ENCODE measurements around the gene PRADC1. TPM values are rescaled to one million over a fixed set of nuclear protein-coding genes. Genes with fewer than 3 reads are reported as not detected.
A peak's percentile ranks its signal among the peaks of the same experiment; 100 is the strongest.

The PRADC1 gene
- total and polyA plus RNA-seq, 9 of the 15 experiments (the other 6 are each of a cell fraction or from before 2014, with no cell fraction given), result 7.3 to 47.4 (median 34.2) TPM

DNA sequence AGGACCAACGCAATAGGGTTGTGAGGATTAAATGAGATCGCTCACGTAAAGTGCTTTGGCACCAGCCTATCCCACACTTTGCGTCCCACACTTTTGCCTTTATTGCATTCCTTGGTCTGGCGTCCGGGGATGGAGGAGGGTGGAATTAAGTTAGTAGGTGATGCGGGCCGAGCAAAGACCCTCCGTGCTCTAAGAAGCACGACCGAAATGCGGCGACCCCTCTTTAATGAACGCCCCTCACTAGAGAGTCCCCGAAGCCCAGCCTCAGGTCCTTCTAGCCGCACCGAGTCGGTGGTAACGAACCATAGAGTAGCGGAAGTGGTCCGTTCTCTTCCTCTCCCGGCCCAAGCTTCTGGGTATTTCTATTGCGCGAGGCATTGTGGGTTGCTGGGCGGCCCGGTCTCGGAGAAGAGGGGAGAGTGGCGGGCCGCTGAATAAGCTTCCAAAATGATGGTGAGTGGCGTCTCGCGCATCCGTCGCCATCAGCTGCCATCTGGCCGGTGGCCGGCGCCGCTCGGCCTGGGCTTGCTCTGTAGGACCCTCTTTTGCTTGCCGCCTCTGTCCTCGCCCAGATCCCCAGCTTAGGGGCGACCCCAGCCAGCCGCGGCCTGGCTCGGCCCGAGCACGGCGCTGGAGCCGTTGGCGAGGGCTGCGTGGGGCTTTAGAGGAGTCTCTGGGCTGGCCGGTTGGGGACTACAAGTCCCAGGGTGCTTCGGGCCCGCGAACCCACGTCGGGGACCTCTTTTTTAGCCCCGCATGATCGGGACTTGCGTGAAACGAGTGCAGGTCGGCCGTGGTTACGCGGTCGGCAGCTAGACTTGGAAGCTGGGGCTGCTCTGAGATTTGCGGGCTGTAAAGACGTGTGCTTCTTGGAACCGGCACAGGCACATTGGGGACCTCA, 1.1 kb upstream of the PRADC1 start, which contains the start of gene CCT7 (continued):
- TF ChIP-seq PCBP2 (IDR thresholded peaks at IDR 0.05; ENCODE audit: low read depth, low read length, poor library complexity, severe bottlenecking), result no peak
- 0 out of 2 replicates have a peak, but pooled peaks have one; percentile 78 for TF ChIP-seq IRF1 (CRISPR knock-in tag; IDR thresholded peaks at IDR 0.05; ENCODE audit: borderline replicate concordance)
- peak in 2 of 3 experiments; percentile 71 to 73 for TF ChIP-seq YY1 (IDR thresholded peaks at IDR 0.05; ENCODE audit: borderline replicate concordance in 1 of 3, control insufficient read depth in 1 of 3, extremely low read depth in 1 of 3, insufficient read depth in 3 of 3, insufficient read length in 1 of 3, insufficient replicate concordance in 2 of 3, low read depth in 1 of 3, low read length in 2 of 3)
- TF ChIP-seq ZNF695 (CRISPR knock-in tag; IDR thresholded peaks at IDR 0.05), result no peak
- TF ChIP-seq, protein P1, sequence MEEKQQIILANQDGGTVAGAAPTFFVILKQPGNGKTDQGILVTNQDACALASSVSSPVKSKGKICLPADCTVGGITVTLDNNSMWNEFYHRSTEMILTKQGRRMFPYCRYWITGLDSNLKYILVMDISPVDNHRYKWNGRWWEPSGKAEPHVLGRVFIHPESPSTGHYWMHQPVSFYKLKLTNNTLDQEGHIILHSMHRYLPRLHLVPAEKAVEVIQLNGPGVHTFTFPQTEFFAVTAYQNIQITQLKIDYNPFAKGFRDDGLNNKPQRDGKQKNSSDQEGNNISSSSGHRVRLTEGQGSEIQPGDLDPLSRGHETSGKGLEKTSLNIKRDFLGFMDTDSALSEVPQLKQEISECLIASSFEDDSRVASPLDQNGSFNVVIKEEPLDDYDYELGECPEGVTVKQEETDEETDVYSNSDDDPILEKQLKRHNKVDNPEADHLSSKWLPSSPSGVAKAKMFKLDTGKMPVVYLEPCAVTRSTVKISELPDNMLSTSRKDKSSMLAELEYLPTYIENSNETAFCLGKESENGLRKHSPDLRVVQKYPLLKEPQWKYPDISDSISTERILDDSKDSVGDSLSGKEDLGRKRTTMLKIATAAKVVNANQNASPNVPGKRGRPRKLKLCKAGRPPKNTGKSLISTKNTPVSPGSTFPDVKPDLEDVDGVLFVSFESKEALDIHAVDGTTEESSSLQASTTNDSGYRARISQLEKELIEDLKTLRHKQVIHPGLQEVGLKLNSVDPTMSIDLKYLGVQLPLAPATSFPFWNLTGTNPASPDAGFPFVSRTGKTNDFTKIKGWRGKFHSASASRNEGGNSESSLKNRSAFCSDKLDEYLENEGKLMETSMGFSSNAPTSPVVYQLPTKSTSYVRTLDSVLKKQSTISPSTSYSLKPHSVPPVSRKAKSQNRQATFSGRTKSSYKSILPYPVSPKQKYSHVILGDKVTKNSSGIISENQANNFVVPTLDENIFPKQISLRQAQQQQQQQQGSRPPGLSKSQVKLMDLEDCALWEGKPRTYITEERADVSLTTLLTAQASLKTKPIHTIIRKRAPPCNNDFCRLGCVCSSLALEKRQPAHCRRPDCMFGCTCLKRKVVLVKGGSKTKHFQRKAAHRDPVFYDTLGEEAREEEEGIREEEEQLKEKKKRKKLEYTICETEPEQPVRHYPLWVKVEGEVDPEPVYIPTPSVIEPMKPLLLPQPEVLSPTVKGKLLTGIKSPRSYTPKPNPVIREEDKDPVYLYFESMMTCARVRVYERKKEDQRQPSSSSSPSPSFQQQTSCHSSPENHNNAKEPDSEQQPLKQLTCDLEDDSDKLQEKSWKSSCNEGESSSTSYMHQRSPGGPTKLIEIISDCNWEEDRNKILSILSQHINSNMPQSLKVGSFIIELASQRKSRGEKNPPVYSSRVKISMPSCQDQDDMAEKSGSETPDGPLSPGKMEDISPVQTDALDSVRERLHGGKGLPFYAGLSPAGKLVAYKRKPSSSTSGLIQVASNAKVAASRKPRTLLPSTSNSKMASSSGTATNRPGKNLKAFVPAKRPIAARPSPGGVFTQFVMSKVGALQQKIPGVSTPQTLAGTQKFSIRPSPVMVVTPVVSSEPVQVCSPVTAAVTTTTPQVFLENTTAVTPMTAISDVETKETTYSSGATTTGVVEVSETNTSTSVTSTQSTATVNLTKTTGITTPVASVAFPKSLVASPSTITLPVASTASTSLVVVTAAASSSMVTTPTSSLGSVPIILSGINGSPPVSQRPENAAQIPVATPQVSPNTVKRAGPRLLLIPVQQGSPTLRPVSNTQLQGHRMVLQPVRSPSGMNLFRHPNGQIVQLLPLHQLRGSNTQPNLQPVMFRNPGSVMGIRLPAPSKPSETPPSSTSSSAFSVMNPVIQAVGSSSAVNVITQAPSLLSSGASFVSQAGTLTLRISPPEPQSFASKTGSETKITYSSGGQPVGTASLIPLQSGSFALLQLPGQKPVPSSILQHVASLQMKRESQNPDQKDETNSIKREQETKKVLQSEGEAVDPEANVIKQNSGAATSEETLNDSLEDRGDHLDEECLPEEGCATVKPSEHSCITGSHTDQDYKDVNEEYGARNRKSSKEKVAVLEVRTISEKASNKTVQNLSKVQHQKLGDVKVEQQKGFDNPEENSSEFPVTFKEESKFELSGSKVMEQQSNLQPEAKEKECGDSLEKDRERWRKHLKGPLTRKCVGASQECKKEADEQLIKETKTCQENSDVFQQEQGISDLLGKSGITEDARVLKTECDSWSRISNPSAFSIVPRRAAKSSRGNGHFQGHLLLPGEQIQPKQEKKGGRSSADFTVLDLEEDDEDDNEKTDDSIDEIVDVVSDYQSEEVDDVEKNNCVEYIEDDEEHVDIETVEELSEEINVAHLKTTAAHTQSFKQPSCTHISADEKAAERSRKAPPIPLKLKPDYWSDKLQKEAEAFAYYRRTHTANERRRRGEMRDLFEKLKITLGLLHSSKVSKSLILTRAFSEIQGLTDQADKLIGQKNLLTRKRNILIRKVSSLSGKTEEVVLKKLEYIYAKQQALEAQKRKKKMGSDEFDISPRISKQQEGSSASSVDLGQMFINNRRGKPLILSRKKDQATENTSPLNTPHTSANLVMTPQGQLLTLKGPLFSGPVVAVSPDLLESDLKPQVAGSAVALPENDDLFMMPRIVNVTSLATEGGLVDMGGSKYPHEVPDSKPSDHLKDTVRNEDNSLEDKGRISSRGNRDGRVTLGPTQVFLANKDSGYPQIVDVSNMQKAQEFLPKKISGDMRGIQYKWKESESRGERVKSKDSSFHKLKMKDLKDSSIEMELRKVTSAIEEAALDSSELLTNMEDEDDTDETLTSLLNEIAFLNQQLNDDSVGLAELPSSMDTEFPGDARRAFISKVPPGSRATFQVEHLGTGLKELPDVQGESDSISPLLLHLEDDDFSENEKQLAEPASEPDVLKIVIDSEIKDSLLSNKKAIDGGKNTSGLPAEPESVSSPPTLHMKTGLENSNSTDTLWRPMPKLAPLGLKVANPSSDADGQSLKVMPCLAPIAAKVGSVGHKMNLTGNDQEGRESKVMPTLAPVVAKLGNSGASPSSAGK (IDR thresholded peaks at IDR 0.05), result no peak
- peak; percentile 65 to 69 for TF ChIP-seq FOXK2 (conservative IDR thresholded peaks at IDR 0.05 in 1 of 2, IDR thresholded peaks at IDR 0.05 in 1 of 2; ENCODE audit: low read depth in 2 of 2)
- no peak for TF ChIP-seq PRMT5 (CRISPR knock-in tag; IDR thresholded peaks at IDR 0.05)
- peak; percentile 91 for TF ChIP-seq RBM39 (optimal IDR thresholded peaks at IDR 0.05; ENCODE audit: low read depth, low read length)
- TF ChIP-seq, protein P2, sequence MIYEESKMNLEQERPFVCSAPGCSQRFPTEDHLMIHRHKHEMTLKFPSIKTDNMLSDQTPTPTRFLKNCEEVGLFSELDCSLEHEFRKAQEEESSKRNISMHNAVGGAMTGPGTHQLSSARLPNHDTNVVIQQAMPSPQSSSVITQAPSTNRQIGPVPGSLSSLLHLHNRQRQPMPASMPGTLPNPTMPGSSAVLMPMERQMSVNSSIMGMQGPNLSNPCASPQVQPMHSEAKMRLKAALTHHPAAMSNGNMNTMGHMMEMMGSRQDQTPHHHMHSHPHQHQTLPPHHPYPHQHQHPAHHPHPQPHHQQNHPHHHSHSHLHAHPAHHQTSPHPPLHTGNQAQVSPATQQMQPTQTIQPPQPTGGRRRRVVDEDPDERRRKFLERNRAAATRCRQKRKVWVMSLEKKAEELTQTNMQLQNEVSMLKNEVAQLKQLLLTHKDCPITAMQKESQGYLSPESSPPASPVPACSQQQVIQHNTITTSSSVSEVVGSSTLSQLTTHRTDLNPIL (CRISPR knock-in tag; IDR thresholded peaks at IDR 0.05), result no peak
- peak; percentile 96 for TF ChIP-seq GABPB1 (CRISPR knock-in tag; IDR thresholded peaks at IDR 0.05)
- TF ChIP-seq HMGN3 (IDR thresholded peaks at IDR 0.05; ENCODE audit: borderline replicate concordance, extremely low read depth, insufficient read length, low read depth, low read length), result no peak

Data from K562 (cell line).